Measurements from ENCODE around the gene MIF4GD.
"Not testable (repeated sequence)": the region's sequence is repeated elsewhere in the genome, so short reads cannot be mapped to it uniquely, and the experiment has no call there.

Gene MIF4GD

GRCh38 chr17:75260641-75261335 is 10.2 kb downstream of the MIF4GD start:
- peaks cover 15% of the 10 kb centered on the region for H3K4me1 ChIP-seq (ENCODE audit: low read length)
- peak overlapping the region; percentile 96 for H3K4me2 ChIP-seq (ENCODE audit: low read depth, low read length)
- H3K9me3 ChIP-seq (replicated peaks; ENCODE audit: insufficient read depth, low read length), result no peaks in the 10 kb centered on the region
- TF ChIP-seq CTCF (IDR thresholded peaks at IDR 0.05; ENCODE audit: low read length) (peak; percentile 17), EZH2 (optimal IDR thresholded peaks at IDR 0.05; ENCODE audit: low read depth, low read length) (no peak), EZH2phosphoT487 (IDR thresholded peaks at IDR 0.05; ENCODE audit: low read length) (no peak)
- peak overlapping the region; percentile 92 for H3K4me3 ChIP-seq (ENCODE audit: low read length)
- no peaks in the 10 kb centered on the region for H3F3A ChIP-seq (ENCODE audit: insufficient read depth, low read length)
- no peaks in the 10 kb centered on the region for H3K9me2 ChIP-seq (replicated peaks; ENCODE audit: insufficient read depth, low read length)
- DNase-seq, result no peak
- peaks cover 62% of the 10 kb centered on the region for H3K79me2 ChIP-seq (ENCODE audit: low read length)
- peak overlapping the region; percentile 96 for H3K9ac ChIP-seq (ENCODE audit: low read length)
- H3K36me3 ChIP-seq (replicated peaks; ENCODE audit: insufficient read depth, low read length), result no peaks in the 10 kb centered on the region
- no peaks in the 10 kb centered on the region for H3K27me3 ChIP-seq (replicated peaks; ENCODE audit: insufficient read depth, low read length)
- peak overlapping the region; percentile 85 for H2AFZ ChIP-seq (ENCODE audit: low read length)
- no peaks in the 10 kb centered on the region for H4K20me1 ChIP-seq (ENCODE audit: insufficient read depth, low read length)
- peak overlapping the region; percentile 91; the same call in 1 of the 2 replicates for H3K27ac ChIP-seq (ENCODE audit: low read length)

- not testable (repeated sequence) for H3F3A ChIP-seq (ENCODE audit: insufficient read depth, low read length); H3K9me2 ChIP-seq (replicated peaks; ENCODE audit: insufficient read depth, low read length); H3K27ac ChIP-seq (ENCODE audit: low read length); H3K9ac ChIP-seq (ENCODE audit: low read length); H4K20me1 ChIP-seq (ENCODE audit: insufficient read depth, low read length); H3K4me1 ChIP-seq (ENCODE audit: low read length); DNase-seq; H3K27me3 ChIP-seq (replicated peaks; ENCODE audit: insufficient read depth, low read length); H3K4me3 ChIP-seq (ENCODE audit: low read length); H3K9me3 ChIP-seq (replicated peaks; ENCODE audit: insufficient read depth, low read length); H3K4me2 ChIP-seq (ENCODE audit: low read depth, low read length); H3K36me3 ChIP-seq (replicated peaks; ENCODE audit: insufficient read depth, low read length); H2AFZ ChIP-seq (ENCODE audit: low read length)
- peaks cover 59% of the 10 kb centered on the region for H3K79me2 ChIP-seq (ENCODE audit: low read length)
Measured at GRCh38 chr17:75257228-75257627, 13.8 kb downstream of the MIF4GD start.

GRCh38 chr17:75255954-75256698 is 14.9 kb downstream of the MIF4GD start:
- DNase-seq; H3K9me3 ChIP-seq (replicated peaks; ENCODE audit: insufficient read depth, low read length); H3K9ac ChIP-seq (ENCODE audit: low read length); H3K4me1 ChIP-seq (ENCODE audit: low read length); H3K4me2 ChIP-seq (ENCODE audit: low read depth, low read length); H3K4me3 ChIP-seq (ENCODE audit: low read length); H3K27me3 ChIP-seq (replicated peaks; ENCODE audit: insufficient read depth, low read length); H4K20me1 ChIP-seq (ENCODE audit: insufficient read depth, low read length); H3K9me2 ChIP-seq (replicated peaks; ENCODE audit: insufficient read depth, low read length); H3K36me3 ChIP-seq (replicated peaks; ENCODE audit: insufficient read depth, low read length); H3F3A ChIP-seq (ENCODE audit: insufficient read depth, low read length); H3K27ac ChIP-seq (ENCODE audit: low read length); H2AFZ ChIP-seq (ENCODE audit: low read length): not testable (repeated sequence)
- H3K79me2 ChIP-seq (ENCODE audit: low read length), result peaks cover 61% of the 10 kb centered on the region

- Histone ChIP-seq H3K9ac (ENCODE audit: low read length) (no peak overlapping the region), H3K9me2 (replicated peaks; ENCODE audit: insufficient read depth, low read length) (no peaks in the 10 kb centered on the region), H3K27me3 (replicated peaks; ENCODE audit: insufficient read depth, low read length) (no peaks in the 10 kb centered on the region), H3K4me2 (ENCODE audit: low read depth, low read length) (no peak overlapping the region), H3F3A (ENCODE audit: insufficient read depth, low read length) (peaks cover 19% of the 10 kb centered on the region), H3K4me1 (ENCODE audit: low read length) (peaks cover 16% of the 10 kb centered on the region), H2AFZ (ENCODE audit: low read length) (no peak overlapping the region), H3K9me3 (replicated peaks; ENCODE audit: insufficient read depth, low read length) (no peaks in the 10 kb centered on the region), H3K36me3 (replicated peaks; ENCODE audit: insufficient read depth, low read length) (no peaks in the 10 kb centered on the region), H3K27ac (ENCODE audit: low read length) (no peak overlapping the region), H3K4me3 (ENCODE audit: low read length) (no peak overlapping the region), H3K79me2 (ENCODE audit: low read length) (peaks cover 56% of the 10 kb centered on the region), H4K20me1 (ENCODE audit: insufficient read depth, low read length) (no peaks in the 10 kb centered on the region)
- TF ChIP-seq EZH2 (optimal IDR thresholded peaks at IDR 0.05; ENCODE audit: low read depth, low read length) (no peak), CTCF (IDR thresholded peaks at IDR 0.05; ENCODE audit: low read length) (no peak), EZH2phosphoT487 (IDR thresholded peaks at IDR 0.05; ENCODE audit: low read length) (no peak)
- no peak for DNase-seq
Measured at GRCh38 chr17:75252039-75252816, 18.8 kb downstream of the MIF4GD start.

All from MM.1S (cell line).